Neuronal stem cell (in vitro differentiated cells): ENCODE measurements around the gene SORCS2.
A peak's percentile ranks its signal among the peaks of the same experiment; 100 is the strongest.

ENCODE experiments used
- DNase-seq: peaks from one replicate; pipeline ENCODE4 v3.0.0-alpha.2; 2013; ENCODE audit warnings: low spot score
- H2AFZ ChIP-seq: one replicate; pipeline ENCODE4 v1.6.1; 2013; ENCODE audit warnings: mild to moderate bottlenecking, low read length, inconsistent platforms
- H2AK5ac ChIP-seq: 2 replicates; pipeline ENCODE4 v1.6.1; 2013; ENCODE audit warnings: low read depth, mild to moderate bottlenecking, inconsistent platforms, low read length, moderate library complexity, mixed read lengths
- H2BK120ac ChIP-seq: 2 replicates; pipeline ENCODE4 v1.6.1; 2013; ENCODE audit warnings: low read depth, mild to moderate bottlenecking, inconsistent platforms, low read length, moderate library complexity, mixed read lengths
- H2BK12ac ChIP-seq: one replicate; pipeline ENCODE4 v1.6.1; 2013; ENCODE audit warnings: low read length, inconsistent platforms
- H2BK15ac ChIP-seq: 2 replicates; pipeline ENCODE4 v1.6.1; 2013; ENCODE audit warnings: mild to moderate bottlenecking, low read length, inconsistent platforms, mixed read lengths
- H2BK5ac ChIP-seq: one replicate; pipeline ENCODE4 v1.6.1; 2013; ENCODE audit warnings: inconsistent platforms, mild to moderate bottlenecking, low read length, moderate library complexity
- H3K14ac ChIP-seq: one replicate; pipeline ENCODE4 v1.6.1; 2013; ENCODE audit warnings: low read length, inconsistent platforms
- H3K18ac ChIP-seq: 2 replicates; pipeline ENCODE4 v1.6.1; 2013; ENCODE audit warnings: low read length, inconsistent platforms
- H3K23ac ChIP-seq: 2 replicates; pipeline ENCODE4 v1.6.1; 2013; ENCODE audit warnings: low read depth, mild to moderate bottlenecking, mixed read lengths, low read length, inconsistent platforms; ENCODE audit not compliant: poor library complexity
- H3K27ac ChIP-seq: replicated peaks from 3 replicates; pipeline ENCODE4 v1.5.1; 2013; ENCODE audit warnings: low read length, inconsistent platforms
- H3K27me3 ChIP-seq, 3 experiments: 2 replicates each; pipeline ENCODE4 v1.6.1; 2013; ENCODE audit warnings: low read length in 3 of 3, mild to moderate bottlenecking in 2 of 3, inconsistent platforms in 1 of 3, low read depth in 1 of 3, mixed read lengths in 1 of 3, moderate library complexity in 1 of 3; ENCODE audit not compliant: control insufficient read depth in 3 of 3, insufficient read depth in 3 of 3
- H3K36me3 ChIP-seq, 2 donors: replicated peaks in 1 of 2; 2 replicates each; pipeline ENCODE4 v1.6.1; 2013; ENCODE audit warnings: low read length in 2 of 2; ENCODE audit not compliant: control insufficient read depth in 2 of 2, insufficient read depth in 2 of 2
- H3K4ac ChIP-seq: 2 replicates; pipeline ENCODE4 v1.6.1; 2013; ENCODE audit warnings: inconsistent platforms, mild to moderate bottlenecking, low read length, moderate library complexity
- H3K4me1 ChIP-seq, 2 donors: 1 replicate in 1 of 2; 2 replicates in 1 of 2; pipeline ENCODE4 v1.6.1; 2013; ENCODE audit warnings: low read length in 2 of 2, low read depth in 1 of 2; ENCODE audit not compliant: control insufficient read depth in 2 of 2, insufficient read depth in 1 of 2
- H3K4me2 ChIP-seq: one replicate; pipeline ENCODE4 v1.6.1; 2013; ENCODE audit warnings: mild to moderate bottlenecking, low read length, inconsistent platforms; ENCODE audit not compliant: insufficient read depth, poor library complexity, severe bottlenecking
- H3K4me3 ChIP-seq, 2 donors: 2 replicates each; pipeline ENCODE4 v1.5.1; 2013; ENCODE audit warnings: low read length in 2 of 2, mild to moderate bottlenecking in 2 of 2, inconsistent platforms in 1 of 2, moderate library complexity in 1 of 2
- H3K79me1 ChIP-seq: one replicate; pipeline ENCODE4 v1.6.1; 2013; ENCODE audit warnings: low read depth, mild to moderate bottlenecking, inconsistent platforms, low read length, moderate library complexity
- H3K9ac ChIP-seq: one replicate; pipeline ENCODE4 v1.6.1; 2013; ENCODE audit warnings: mild to moderate bottlenecking, low read depth, low read length, inconsistent platforms; ENCODE audit not compliant: poor library complexity
- H3K9me3 ChIP-seq, 2 donors: replicated peaks in 1 of 2; 2 replicates each; pipeline versions ENCODE3 to v1.6.1; 2013; ENCODE audit warnings: low read length in 2 of 2, mild to moderate bottlenecking in 2 of 2, inconsistent platforms in 1 of 2, low read depth in 1 of 2, mixed read lengths in 1 of 2, moderate library complexity in 1 of 2; ENCODE audit not compliant: control insufficient read depth in 2 of 2, insufficient read depth in 1 of 2
- H4K8ac ChIP-seq: one replicate; pipeline ENCODE4 v1.6.1; 2013; ENCODE audit warnings: low read depth, mild to moderate bottlenecking, inconsistent platforms, low read length, moderate library complexity
- H4K91ac ChIP-seq: one replicate; pipeline ENCODE4 v1.6.1; 2013; ENCODE audit warnings: low read length, low read depth, mild to moderate bottlenecking, inconsistent platforms; ENCODE audit not compliant: poor library complexity
- WGBS, 2 donors: extraction: QIAGEN DNeasy Blood & Tissue Kit; methylation state at CpG; one replicate each; pipeline ENCODE4 v1.1.7; 2013; ENCODE audit warnings: missing lambda C conversion rate in 2 of 2, mixed read lengths in 1 of 2; ENCODE audit not compliant: insufficient read length in 2 of 2, insufficient replicate concordance in 1 of 2; ENCODE audit errors: extremely low coverage in 2 of 2; 5-methylcytosine and 5-hydroxymethylcytosine counted together

SORCS2 gene

GRCh38 chr4:7542781-7543180, 350.4 kb downstream of the SORCS2 start:
- H3K18ac ChIP-seq = peak overlapping the region; percentile 76
- no peak overlapping the region for H2BK5ac ChIP-seq
- H3K4me2 ChIP-seq = no peak overlapping the region
- DNase-seq = no peak
- no peaks in the 10 kb centered on the region for H3K36me3 ChIP-seq
- H3K4me3 ChIP-seq = no peak overlapping the region
- H3K9me3 ChIP-seq = peaks cover 0 to 1% of the 10 kb centered on the region in 2 donors
- H3K79me1 ChIP-seq = peaks cover 2% of the 10 kb centered on the region
- no peak overlapping the region for H3K9ac ChIP-seq
- no peak overlapping the region for H4K8ac ChIP-seq
- no peak overlapping the region for H3K4ac ChIP-seq
- no peaks in the 10 kb centered on the region for H3K27me3 ChIP-seq
- no peak overlapping the region for H3K14ac ChIP-seq
- no peak overlapping the region for H4K91ac ChIP-seq
- no peak overlapping the region for H3K27ac ChIP-seq
- no peak overlapping the region for H2BK15ac ChIP-seq
- H2BK12ac ChIP-seq = no peak overlapping the region
- H3K23ac ChIP-seq = no peak overlapping the region
- H2AK5ac ChIP-seq = no peak overlapping the region
- no peak overlapping the region for H2AFZ ChIP-seq
- H3K4me1 ChIP-seq = no peaks in the 10 kb centered on the region
- H2BK120ac ChIP-seq = no peak overlapping the region
- no CpG with 5 or more reads among the region's 4 CpGs for WGBS, 2 donors

- no peak overlapping the region for H2AFZ ChIP-seq
- no CpG with 5 or more reads among the region's 18 CpGs for WGBS, 2 donors
- H3K27me3 ChIP-seq = no peaks in the 10 kb centered on the region
- peaks cover 0 to under 1% of the 10 kb centered on the region in 2 donors for H3K9me3 ChIP-seq
- H3K23ac ChIP-seq = peak overlapping the region; percentile 31
- no peak overlapping the region for H3K4me2 ChIP-seq
- no peaks in the 10 kb centered on the region for H3K79me1 ChIP-seq
- no peak overlapping the region for H3K14ac ChIP-seq
- H2BK120ac ChIP-seq = no peak overlapping the region
- no peak overlapping the region for H3K4ac ChIP-seq
- H4K91ac ChIP-seq = no peak overlapping the region
- H3K9ac ChIP-seq = peak overlapping the region; percentile 26
- no peak overlapping the region for H2BK15ac ChIP-seq
- H2AK5ac ChIP-seq = peak overlapping the region; percentile 13
- H3K27ac ChIP-seq = no peak overlapping the region
- H3K4me1 ChIP-seq = no peaks in the 10 kb centered on the region
- H3K18ac ChIP-seq = peak overlapping the region; percentile 59
- no peaks in the 10 kb centered on the region for H3K36me3 ChIP-seq
- H2BK12ac ChIP-seq = no peak overlapping the region
- H3K4me3 ChIP-seq = no peak overlapping the region
- H4K8ac ChIP-seq = no peak overlapping the region
- H2BK5ac ChIP-seq = no peak overlapping the region
- DNase-seq = no peak
Measured at GRCh38 chr4:7546152-7546808, 353.9 kb downstream of the SORCS2 start.

GRCh38 chr4:7546809-7547367, 354.6 kb downstream of the SORCS2 start:
- no peak overlapping the region for H2BK120ac ChIP-seq
- H2AFZ ChIP-seq = no peak overlapping the region
- H3K4ac ChIP-seq = no peak overlapping the region
- no peaks in the 10 kb centered on the region for H3K27me3 ChIP-seq
- no peak overlapping the region for H3K14ac ChIP-seq
- H2BK12ac ChIP-seq = no peak overlapping the region
- no peak overlapping the region for H2BK15ac ChIP-seq
- no peak overlapping the region for H4K8ac ChIP-seq
- H2AK5ac ChIP-seq = no peak overlapping the region
- no peak overlapping the region for H4K91ac ChIP-seq
- H3K4me2 ChIP-seq = no peak overlapping the region
- no peak overlapping the region for H3K4me3 ChIP-seq
- H3K27ac ChIP-seq = no peak overlapping the region
- peaks cover 0 to 3% of the 10 kb centered on the region in 2 donors for H3K9me3 ChIP-seq
- WGBS, 2 donors = no CpG with 5 or more reads among the region's 4 CpGs
- no peak overlapping the region for H3K23ac ChIP-seq
- H3K4me1 ChIP-seq = no peaks in the 10 kb centered on the region
- no peaks in the 10 kb centered on the region for H3K79me1 ChIP-seq
- H3K36me3 ChIP-seq = no peaks in the 10 kb centered on the region
- H2BK5ac ChIP-seq = no peak overlapping the region
- DNase-seq = no peak
- H3K18ac ChIP-seq = peak overlapping the region; percentile 59
- no peak overlapping the region for H3K9ac ChIP-seq

GRCh38 chr4:7547368-7548040, 355.2 kb downstream of the SORCS2 start:
- Histone ChIP-seq H2BK15ac (no peak overlapping the region), H4K91ac (no peak overlapping the region), H3K79me1 (no peaks in the 10 kb centered on the region), H2AFZ (no peak overlapping the region), H3K23ac (no peak overlapping the region), H2BK120ac (no peak overlapping the region), H3K9ac (no peak overlapping the region), H3K4ac (no peak overlapping the region), H3K36me3 (no peaks in the 10 kb centered on the region), H3K27me3 (no peaks in the 10 kb centered on the region), H2BK12ac (no peak overlapping the region), H3K14ac (no peak overlapping the region), H3K4me2 (no peak overlapping the region), H3K4me3 (no peak overlapping the region), H2BK5ac (no peak overlapping the region), H3K18ac (peak overlapping the region; percentile 21), H3K27ac (no peak overlapping the region), H3K4me1 (no peaks in the 10 kb centered on the region), H4K8ac (no peak overlapping the region), H2AK5ac (no peak overlapping the region), H3K9me3 (peaks cover 0 to 5% of the 10 kb centered on the region in 2 donors)
- DNase-seq = no peak
- WGBS, 2 donors = no CpG with 5 or more reads among the region's 10 CpGs
